Measurements from ENCODE around the gene ZXDC. TPM values are rescaled to one million over a fixed set of nuclear protein-coding genes. Genes with fewer than 3 reads are reported as not detected.

The ZXDC gene
- total and polyA plus RNA-seq, 2 donors (not counting 3 experiments of a cell fraction or from before 2014, with no cell fraction given), result 15.2 to 22.6 TPM

DNA sequence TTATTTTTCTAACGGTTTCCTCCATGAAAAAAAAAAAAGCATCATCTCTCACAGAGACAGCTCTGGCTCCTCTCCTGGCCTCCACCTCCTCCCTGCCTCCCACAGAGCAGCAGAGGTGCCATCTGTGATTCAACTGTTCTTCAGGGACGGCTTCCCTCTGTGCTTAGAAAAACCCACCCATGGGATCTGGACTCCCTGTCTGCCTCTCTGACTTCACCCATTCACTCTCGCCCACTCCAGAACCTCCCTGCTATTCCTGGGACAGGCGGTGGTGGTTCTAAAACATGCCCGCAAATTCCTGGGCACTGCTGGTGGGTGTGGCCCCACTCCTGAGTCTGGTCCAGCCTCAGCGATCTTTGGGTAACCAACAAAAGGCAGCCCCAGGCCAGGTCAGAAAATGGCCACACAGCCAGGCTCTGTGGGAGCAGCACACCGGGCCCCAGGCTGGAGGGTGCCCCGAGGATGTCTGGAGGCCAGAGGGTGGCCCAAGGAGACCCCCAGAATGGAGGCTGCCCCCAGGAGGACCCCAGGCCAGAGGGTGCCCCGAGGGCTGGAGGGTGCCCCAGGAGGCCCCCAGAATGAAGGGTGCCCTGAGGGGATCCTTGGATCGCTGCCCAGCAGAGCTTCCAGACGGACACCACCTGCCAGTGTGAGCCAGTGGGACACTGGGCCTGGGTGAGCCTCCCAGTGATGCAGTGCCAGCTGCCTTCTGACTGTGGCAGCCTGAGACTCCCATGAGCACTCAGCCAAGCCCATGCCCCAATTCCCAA lies 45.6 kb upstream of the ZXDC start:
- Histone ChIP-seq H3K9ac (replicated peaks; ENCODE audit: extremely low read depth, insufficient read depth, low read length) (no peak overlapping the region), H4K20me1 (replicated peaks; ENCODE audit: control insufficient read depth, extremely low read depth, insufficient read depth, low read length) (no peaks in the 10 kb centered on the region), H3K9me3 (replicated peaks; ENCODE audit: control insufficient read depth, insufficient read depth, low read length) (no peaks in the 10 kb centered on the region), H3K27ac (ENCODE audit: insufficient read depth, low read depth, low read length) (no peak overlapping the region), H2AFZ (ENCODE audit: low read depth, low read length) (no peak overlapping the region), H3K4me3 (replicated peaks in 1 of 3; ENCODE audit: insufficient read depth in 1 of 3, low read depth in 1 of 3, low read length in 3 of 3) (no peak overlapping the region), H3K79me2 (ENCODE audit: control insufficient read depth, insufficient read depth, low read length) (no peaks in the 10 kb centered on the region), H3K27me3 (ENCODE audit: control insufficient read depth in 2 of 2, insufficient read depth in 2 of 2, low read length in 2 of 2) (peaks cover 13 to 17% of the 10 kb centered on the region in 2 experiments), H3K36me3 (ENCODE audit: control insufficient read depth in 2 of 2, extremely low read depth in 1 of 2, insufficient read depth in 2 of 2, low read length in 2 of 2) (no peaks in the 10 kb centered on the region), H3K9me1 (replicated peaks; ENCODE audit: control insufficient read depth, extremely low read depth, insufficient read depth, low read length) (no peaks in the 10 kb centered on the region), H3K4me1 (ENCODE audit: control insufficient read depth, extremely low read depth, insufficient read depth, low read length) (no peaks in the 10 kb centered on the region), H3K4me2 (ENCODE audit: insufficient read depth, low read length) (no peak overlapping the region)
- intact Hi-C loops (cut with micrococcal nuclease), result loop anchor here (10.0 kb wide), 1 partner anchor 483 kb away; no protein-coding TSS in a partner anchor
- dilution Hi-C loops (cut with MboI; ENCODE audit: extremely low pct_ligation_motif_present, low sequenced_read_pairs), result no loop called here
- ChIA-PET CTCF (interaction anchor here (1.2 kb wide), 1 partner anchor 1027 kb away, joined by 3 read pairs; no protein-coding TSS in a partner anchor), POLR2A (no interaction called here)
- BruUV-seq (replicated peaks), result no TSS peak
- DNase-seq (ENCODE audit: low read depth, low spot score), result no peak
- TF ChIP-seq, protein P1, sequence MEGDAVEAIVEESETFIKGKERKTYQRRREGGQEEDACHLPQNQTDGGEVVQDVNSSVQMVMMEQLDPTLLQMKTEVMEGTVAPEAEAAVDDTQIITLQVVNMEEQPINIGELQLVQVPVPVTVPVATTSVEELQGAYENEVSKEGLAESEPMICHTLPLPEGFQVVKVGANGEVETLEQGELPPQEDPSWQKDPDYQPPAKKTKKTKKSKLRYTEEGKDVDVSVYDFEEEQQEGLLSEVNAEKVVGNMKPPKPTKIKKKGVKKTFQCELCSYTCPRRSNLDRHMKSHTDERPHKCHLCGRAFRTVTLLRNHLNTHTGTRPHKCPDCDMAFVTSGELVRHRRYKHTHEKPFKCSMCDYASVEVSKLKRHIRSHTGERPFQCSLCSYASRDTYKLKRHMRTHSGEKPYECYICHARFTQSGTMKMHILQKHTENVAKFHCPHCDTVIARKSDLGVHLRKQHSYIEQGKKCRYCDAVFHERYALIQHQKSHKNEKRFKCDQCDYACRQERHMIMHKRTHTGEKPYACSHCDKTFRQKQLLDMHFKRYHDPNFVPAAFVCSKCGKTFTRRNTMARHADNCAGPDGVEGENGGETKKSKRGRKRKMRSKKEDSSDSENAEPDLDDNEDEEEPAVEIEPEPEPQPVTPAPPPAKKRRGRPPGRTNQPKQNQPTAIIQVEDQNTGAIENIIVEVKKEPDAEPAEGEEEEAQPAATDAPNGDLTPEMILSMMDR (IDR thresholded peaks at IDR 0.05; ENCODE audit: extremely low read depth in 1 of 2, insufficient read depth in 1 of 2, low read depth in 1 of 2, low read length in 2 of 2), result no peak
- TF ChIP-seq JUN (IDR thresholded peaks at IDR 0.05; ENCODE audit: borderline replicate concordance, insufficient read depth, insufficient read length, low read depth), result no peak
- TF ChIP-seq MYC (IDR thresholded peaks at IDR 0.05; ENCODE audit: low read depth, low read length), result no peak
- TF ChIP-seq POLR2A (IDR thresholded peaks at IDR 0.05; ENCODE audit: low read depth, low read length), result no peak
- TF ChIP-seq, protein P2, sequence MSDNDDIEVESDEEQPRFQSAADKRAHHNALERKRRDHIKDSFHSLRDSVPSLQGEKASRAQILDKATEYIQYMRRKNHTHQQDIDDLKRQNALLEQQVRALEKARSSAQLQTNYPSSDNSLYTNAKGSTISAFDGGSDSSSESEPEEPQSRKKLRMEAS (IDR thresholded peaks at IDR 0.05; ENCODE audit: insufficient read depth, insufficient read length), result no peak
- TF ChIP-seq POLR2AphosphoS5 (IDR thresholded peaks at IDR 0.05; ENCODE audit: insufficient read depth, low read depth, low read length), result no peak
- TF ChIP-seq EZH2 (IDR thresholded peaks at IDR 0.05; ENCODE audit: borderline replicate concordance, low read depth, low read length, severe bottlenecking), result no peak
- TF ChIP-seq GATA2 (IDR thresholded peaks at IDR 0.05; ENCODE audit: insufficient read depth, insufficient read length, low read depth, low read length), result no peak
- TF ChIP-seq FOS (IDR thresholded peaks at IDR 0.05; ENCODE audit: borderline replicate concordance, insufficient read depth, low read length), result no peak
- FAIRE-seq, result no peak

Measured in endothelial cell of umbilical vein (primary cell).